GM06990 (cell line): ENCODE measurements around the gene SUGCT.

Source experiments
- DNase-seq: peaks from one replicate; pipeline ENCODE4 v3.0.0-alpha.2; 2011; ENCODE audit not compliant: insufficient read length; ENCODE audit errors: extremely low read depth
- H3K27me3 ChIP-seq: replicated peaks from 2 replicates; pipeline ENCODE4 v1.6.0; 2011; ENCODE audit warnings: low read length; ENCODE audit not compliant: control insufficient read depth, insufficient read depth
- H3K36me3 ChIP-seq: 2 replicates; pipeline ENCODE4 v1.5.1; 2011; ENCODE audit warnings: low read length; ENCODE audit not compliant: control insufficient read depth, insufficient read depth
- H3K4me3 ChIP-seq: replicated peaks from 2 replicates; pipeline ENCODE4 v1.5.1; 2011; ENCODE audit warnings: low read depth, mild to moderate bottlenecking, control low read depth, low read length
- CTCF ChIP-seq: IDR thresholded peaks from 2 replicates; pipeline ENCODE4 v1.5.1; 2011; ENCODE audit warnings: low read length, control low read depth, mild to moderate bottlenecking, inconsistent platforms; ENCODE audit not compliant: insufficient read depth, poor library complexity, severe bottlenecking

SUGCT gene

GRCh38 chr7:40654171-40654570 is 519.4 kb downstream of the SUGCT start:
- TF ChIP-seq CTCF: no peak
- Histone ChIP-seq H3K4me3 (no peak overlapping the region), H3K27me3 (no peaks in the 10 kb centered on the region), H3K36me3 (no peaks in the 10 kb centered on the region)
- no peak for DNase-seq

GRCh38 chr7:40655426-40655825 is 520.6 kb downstream of the SUGCT start:
- DNase-seq: no peak
- Histone ChIP-seq H3K27me3 (no peaks in the 10 kb centered on the region), H3K4me3 (no peak overlapping the region), H3K36me3 (no peaks in the 10 kb centered on the region)
- no peak for TF ChIP-seq CTCF

GRCh38 chr7:40656349-40656748 is 521.5 kb downstream of the SUGCT start:
- Histone ChIP-seq H3K36me3 (no peaks in the 10 kb centered on the region), H3K4me3 (no peak overlapping the region), H3K27me3 (no peaks in the 10 kb centered on the region)
- no peak for TF ChIP-seq CTCF
- DNase-seq: no peak

GRCh38 chr7:40658729-40659128 is 523.9 kb downstream of the SUGCT start:
- no peaks in the 10 kb centered on the region for H3K36me3 ChIP-seq
- H3K27me3 ChIP-seq: no peaks in the 10 kb centered on the region
- DNase-seq: no peak
- no peak for TF ChIP-seq CTCF
- H3K4me3 ChIP-seq: no peak overlapping the region

- H3K27me3 ChIP-seq: no peaks in the 10 kb centered on the region
- no peak for TF ChIP-seq CTCF
- no peak overlapping the region for H3K4me3 ChIP-seq
- DNase-seq: no peak
- H3K36me3 ChIP-seq: no peaks in the 10 kb centered on the region
Measured at GRCh38 chr7:40659231-40659630, 524.4 kb downstream of the SUGCT start.

GRCh38 chr7:40673285-40673684 is 538.5 kb downstream of the SUGCT start:
- Histone ChIP-seq H3K27me3 (no peaks in the 10 kb centered on the region), H3K4me3 (no peak overlapping the region), H3K36me3 (no peaks in the 10 kb centered on the region)
- TF ChIP-seq CTCF: no peak
- no peak for DNase-seq
